B cell (primary cell): ENCODE results near the gene TEX35. TPM values are rescaled to one million over a fixed set of nuclear protein-coding genes. Genes with fewer than 3 reads are reported as not detected.
A peak's percentile ranks its signal among the peaks of the same experiment; 100 is the strongest.

Source experiments
- ATAC-seq: fragments of 200-7000 bp; cut with Tn5 transposase; one replicate; pipeline ENCODE4 v1.10.0; 2021; ENCODE audit warnings: low read depth, mild to moderate bottlenecking, moderate number of reproducible peaks, moderate library complexity
- CTCF ChIA-PET: fragments of 350-600 bp; sonication (Branson Sonifier 250); formaldehyde crosslinking; loops from one replicate; lab custom pipeline; 2021; ENCODE audit warnings: antibody characterized with exemption, inconsistent platforms; lab: Charles Lee
- POLR2A ChIA-PET: fragments of 350-600 bp; sonication (Branson Sonifier 250); formaldehyde crosslinking; loops from one replicate; lab custom pipeline; 2021; ENCODE audit warnings: antibody characterized with exemption; lab: Charles Lee
- DNase-seq: peaks from one replicate; pipeline ENCODE4 v3.0.0; 2013
- H2AFZ ChIP-seq: 2 replicates; pipeline ENCODE4 v1.6.1; 2012; ENCODE audit warnings: mild to moderate bottlenecking, low read depth, low read length; ENCODE audit not compliant: insufficient read depth, poor library complexity, severe bottlenecking
- H3K27ac ChIP-seq, 2 donors: 1 replicate in 1 of 2; 2 replicates in 1 of 2; pipeline ENCODE4 v1.5.1; 2012 to 2013; ENCODE audit warnings: low read length in 2 of 2, mild to moderate bottlenecking in 2 of 2, moderate library complexity in 1 of 2
- H3K27me3 ChIP-seq, 4 experiments: fragments of 200-600 bp in 1 of 4; sonication (generic) in 1 of 4; replicated peaks in 1 of 4; 1 replicate in 2 of 4; 2 replicates in 2 of 4; pipeline versions ENCODE4 v1.6.1 to v1.7.0; 2013 to 2016; ENCODE audit warnings: low read length in 3 of 4, mild to moderate bottlenecking in 2 of 4, mixed read lengths in 1 of 4, moderate library complexity in 1 of 4; ENCODE audit not compliant: insufficient read depth in 4 of 4, control insufficient read depth in 3 of 4; ENCODE audit errors: control extremely low read depth in 1 of 4
- H3K36me3 ChIP-seq, 2 experiments: replicated peaks in 1 of 2; 1 replicate in 1 of 2; 2 replicates in 1 of 2; pipeline versions ENCODE4 v1.6.1 to v1.7.1; 2013; ENCODE audit warnings: low read length in 1 of 2; ENCODE audit not compliant: insufficient read depth in 2 of 2, control insufficient read depth in 1 of 2; ENCODE audit errors: control extremely low read depth in 1 of 2, extremely low read depth in 1 of 2
- H3K4me1 ChIP-seq, 2 donors: fragments of 200-600 bp in 1 of 2; sonication (generic) in 1 of 2; 1 replicate in 1 of 2; 2 replicates in 1 of 2; pipeline versions ENCODE4 v1.5.1 to v1.6.1; 2013 to 2017; ENCODE audit warnings: low read length in 2 of 2; ENCODE audit not compliant: control insufficient read depth in 2 of 2, insufficient read depth in 2 of 2
- H3K4me2 ChIP-seq: replicated peaks from 2 replicates; pipeline ENCODE3; 2012; ENCODE audit warnings: mild to moderate bottlenecking, low read depth, low read length; ENCODE audit not compliant: poor library complexity, severe bottlenecking
- H3K4me3 ChIP-seq, 5 experiments: fragments of 200-600 bp in 1 of 5; sonication (generic) in 1 of 5; 1 replicate in 3 of 5; 2 replicates in 2 of 5; pipeline versions ENCODE4 v1.5.1 to v1.7.0; 2011 to 2016; ENCODE audit warnings: low read length in 4 of 5, mild to moderate bottlenecking in 4 of 5, low read depth in 2 of 5, control low read depth in 1 of 5, moderate library complexity in 1 of 5; ENCODE audit not compliant: insufficient read depth in 1 of 5; ENCODE audit errors: control extremely low read depth in 1 of 5, extremely low read depth in 1 of 5
- H3K79me2 ChIP-seq: fragments of 200-600 bp; sonication (generic); one replicate; pipeline ENCODE4 v1.6.0; 2016; ENCODE audit warnings: low read length; ENCODE audit not compliant: control insufficient read depth, insufficient read depth
- H3K9ac ChIP-seq: fragments of 200-600 bp; sonication (generic); 2 replicates; pipeline ENCODE4 v1.6.1; 2017; ENCODE audit warnings: mild to moderate bottlenecking, low read length, moderate library complexity
- H3K9me3 ChIP-seq, 3 donors: one replicate each; pipeline versions ENCODE4 v1.6.1 to v1.7.1; 2013; ENCODE audit warnings: low read length in 2 of 3; ENCODE audit not compliant: control insufficient read depth in 2 of 3, insufficient read depth in 1 of 3; ENCODE audit errors: control extremely low read depth in 1 of 3
- H4K20me1 ChIP-seq: 2 replicates; pipeline ENCODE4 v1.6.0; 2012; ENCODE audit warnings: mild to moderate bottlenecking, low read length; ENCODE audit not compliant: insufficient read depth, control insufficient read depth, poor library complexity, severe bottlenecking
- H3K27ac Mint-ChIP-seq: one replicate; pipeline ENCODE4 v1.8.0; 2021; ENCODE audit warnings: mixed read lengths
- H3K27me3 Mint-ChIP-seq: one replicate; pipeline ENCODE4 v1.8.0; 2021; ENCODE audit warnings: mixed read lengths
- H3K4me1 Mint-ChIP-seq: one replicate; pipeline ENCODE4 v1.8.0; 2021; ENCODE audit warnings: mixed read lengths
- H3K4me3 Mint-ChIP-seq: one replicate; pipeline ENCODE4 v1.8.0; 2021; ENCODE audit warnings: mixed read lengths
- H3K9me3 Mint-ChIP-seq: one replicate; pipeline ENCODE4 v1.8.0; 2022; ENCODE audit warnings: mixed read lengths; ENCODE audit not compliant: insufficient read depth
- CTCF ChIP-seq: fragments of 200-600 bp; IDR thresholded peaks from one replicate; pipeline ENCODE4 v1.8.0; 2022; ENCODE audit warnings: antibody characterized with exemption, mild to moderate bottlenecking
- EZH2 ChIP-seq: IDR thresholded peaks from 2 replicates; pipeline ENCODE4 v1.6.1; 2012; ENCODE audit warnings: borderline replicate concordance, low read depth, mild to moderate bottlenecking, moderate library complexity, low read length; ENCODE audit not compliant: insufficient read depth, poor library complexity, severe bottlenecking
- WGBS: methylation state at CpG from one replicate; pipeline ENCODE4 v1.1.5; 2013; ENCODE audit warnings: missing lambda C conversion rate; ENCODE audit not compliant: insufficient coverage; 5-methylcytosine and 5-hydroxymethylcytosine counted together
- intact Hi-C: fragments of 100-400 bp; cut with micrococcal nuclease; formaldehyde crosslinking; loops from one replicate; pipeline ENCODE4 v1.10.0; 2022
- polyA plus RNA-seq: library from polyadenylated mRNA; depleted of rRNA; stranded (reverse); fragments of >200 nt; gene quantifications from 2 replicates; pipeline ENCODE4 v1.2.3, GENCODE V29; 2012
- small RNA-seq: library from RNA; depleted of rRNA; stranded (forward); fragments of <200 nt; gene quantifications from one replicate; pipeline ENCODE3, GENCODE V24; 2012; ENCODE audit warnings: low replicate concordance, low read depth; ENCODE audit not compliant: insufficient read length
- total RNA-seq, 2 donors: library from RNA; stranded (reverse); fragments of 120-200 nt in 1 of 2; gene quantifications; 1 replicate in 1 of 2; 2 replicates in 1 of 2; pipeline versions ENCODE4 v1.2.3 to v1.2.4, GENCODE V29; 2013 to 2022

Gene TEX35
- total and polyA plus RNA-seq, 2 donors (not counting 1 experiment from before 2014, with no cell fraction given): 0.09 TPM; not detected in 1

GRCh38 chr1:178571807-178572206 is 58.9 kb downstream of the TEX35 start:
- Histone ChIP-seq H3K4me3 (no peak overlapping the region), H3K36me3 (peaks cover 0 to 11% of the 10 kb centered on the region in 2 experiments), H3K79me2 (peaks cover 49% of the 10 kb centered on the region), H2AFZ (no peak overlapping the region), H3K27ac (no peak overlapping the region), H3K4me1 (peaks cover 39 to 54% of the 10 kb centered on the region in 2 donors), H3K27me3 (no peaks in the 10 kb centered on the region), H3K9me3 (no peaks in the 10 kb centered on the region), H3K9ac (no peak overlapping the region), H4K20me1 (no peaks in the 10 kb centered on the region), H3K4me2 (no peak overlapping the region)
- intact Hi-C loops: loop anchor here (2.0 kb wide), 1 partner anchor 93 kb away; no protein-coding TSS in a partner anchor
- no peak overlapping the region for H3K4me3 Mint-ChIP-seq
- TF ChIP-seq EZH2 (no peak), CTCF (no peak)
- no peaks in the 10 kb centered on the region for H3K27me3 Mint-ChIP-seq
- DNase-seq: no peak
- no peaks in the 10 kb centered on the region for H3K9me3 Mint-ChIP-seq
- ChIA-PET CTCF (interaction anchor here (1.6 to 2.9 kb wide), 4 partner anchors 28 to 52 kb away, joined by 5 to 22 read pairs (median 10); no protein-coding TSS in a partner anchor), POLR2A (interaction anchor here (1.1 kb wide), 1 partner anchor 153 kb away, joined by 3 read pairs; no protein-coding TSS in a partner anchor)
- peak overlapping the region; percentile 15 for H3K27ac Mint-ChIP-seq
- H3K4me1 Mint-ChIP-seq: peaks cover 67% of the 10 kb centered on the region
- WGBS: 97% methylated on average over 3 of the region's 4 CpGs
- no peak for ATAC-seq

Small RNAs within 50 kb of the gene (small RNA-seq; reads per million reads assigned to genes)
- gene RF00017 (not detected), gene RNA5SP69 (not detected)

Other genes with a start within 250 kb of the TEX35 start
- gene CLEC20A, start 16.1 kb upstream of the TEX35 start, total RNA-seq: 4.7 and 4.9 TPM in 2 replicates
- gene CLEC20A, start 16.1 kb upstream of the TEX35 start, polyA plus RNA-seq: 4.0 and 5.2 TPM in 2 replicates
- gene RALGPS2, start 212.1 kb downstream of the TEX35 start, total RNA-seq: 251 and 263 TPM in 2 replicates
- gene RALGPS2, start 212.1 kb downstream of the TEX35 start, polyA plus RNA-seq: 59.6 and 111 TPM in 2 replicates